Coronary artery (tissue), 2 donors: Measurements from ENCODE around the gene MXRA7.
"Not testable (repeated sequence)": the region's sequence is repeated elsewhere in the genome, so short reads cannot be mapped to it uniquely, and the experiment has no call there.

Experiments used
- DNase-seq: peaks from one replicate; pipeline ENCODE4 v3.0.0-alpha.2; 2017; ENCODE audit warnings: low spot score
- H3K27ac ChIP-seq, 2 donors: fragments of 200-600 bp; sonication (generic); one replicate each; pipeline ENCODE4 v1.5.1; 2016 to 2019
- H3K4me3 ChIP-seq: fragments of 200-600 bp; sonication (generic); 2 replicates; pipeline ENCODE4 v1.5.1; 2016; ENCODE audit warnings: mild to moderate bottlenecking, moderate library complexity
- TF ChIP-seq, protein P1 (sequence below): fragments of 200-600 bp; sonication (generic); IDR thresholded peaks from one replicate; pipeline ENCODE4 v1.5.1; 2019; ENCODE audit warnings: antibody characterized with exemption

Gene MXRA7

DNA sequence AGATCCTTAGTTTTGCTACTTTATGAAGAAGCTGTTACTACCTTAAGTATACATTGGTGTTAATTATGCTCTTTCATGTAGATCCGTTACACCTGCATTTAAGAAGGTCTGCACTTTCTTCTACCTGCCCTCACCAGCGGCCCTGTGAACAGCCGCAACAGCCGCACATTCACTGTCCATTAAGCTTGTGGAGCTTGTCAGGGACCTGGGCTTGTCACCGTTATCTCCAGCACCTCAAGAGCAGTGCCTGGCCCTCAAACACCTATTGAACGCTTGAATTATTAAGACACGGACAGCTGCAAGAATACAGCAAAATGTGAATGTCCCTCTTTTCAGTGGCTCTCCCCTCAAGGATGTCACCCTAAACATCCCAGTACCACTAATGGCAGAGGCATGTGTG, 3.0 kb upstream of the MXRA7 start:
- TF ChIP-seq, protein P1, sequence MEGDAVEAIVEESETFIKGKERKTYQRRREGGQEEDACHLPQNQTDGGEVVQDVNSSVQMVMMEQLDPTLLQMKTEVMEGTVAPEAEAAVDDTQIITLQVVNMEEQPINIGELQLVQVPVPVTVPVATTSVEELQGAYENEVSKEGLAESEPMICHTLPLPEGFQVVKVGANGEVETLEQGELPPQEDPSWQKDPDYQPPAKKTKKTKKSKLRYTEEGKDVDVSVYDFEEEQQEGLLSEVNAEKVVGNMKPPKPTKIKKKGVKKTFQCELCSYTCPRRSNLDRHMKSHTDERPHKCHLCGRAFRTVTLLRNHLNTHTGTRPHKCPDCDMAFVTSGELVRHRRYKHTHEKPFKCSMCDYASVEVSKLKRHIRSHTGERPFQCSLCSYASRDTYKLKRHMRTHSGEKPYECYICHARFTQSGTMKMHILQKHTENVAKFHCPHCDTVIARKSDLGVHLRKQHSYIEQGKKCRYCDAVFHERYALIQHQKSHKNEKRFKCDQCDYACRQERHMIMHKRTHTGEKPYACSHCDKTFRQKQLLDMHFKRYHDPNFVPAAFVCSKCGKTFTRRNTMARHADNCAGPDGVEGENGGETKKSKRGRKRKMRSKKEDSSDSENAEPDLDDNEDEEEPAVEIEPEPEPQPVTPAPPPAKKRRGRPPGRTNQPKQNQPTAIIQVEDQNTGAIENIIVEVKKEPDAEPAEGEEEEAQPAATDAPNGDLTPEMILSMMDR: no peak
- no peak for DNase-seq
- no peak overlapping the region for H3K4me3 ChIP-seq
- H3K27ac ChIP-seq: no peak overlapping the region

DNA sequence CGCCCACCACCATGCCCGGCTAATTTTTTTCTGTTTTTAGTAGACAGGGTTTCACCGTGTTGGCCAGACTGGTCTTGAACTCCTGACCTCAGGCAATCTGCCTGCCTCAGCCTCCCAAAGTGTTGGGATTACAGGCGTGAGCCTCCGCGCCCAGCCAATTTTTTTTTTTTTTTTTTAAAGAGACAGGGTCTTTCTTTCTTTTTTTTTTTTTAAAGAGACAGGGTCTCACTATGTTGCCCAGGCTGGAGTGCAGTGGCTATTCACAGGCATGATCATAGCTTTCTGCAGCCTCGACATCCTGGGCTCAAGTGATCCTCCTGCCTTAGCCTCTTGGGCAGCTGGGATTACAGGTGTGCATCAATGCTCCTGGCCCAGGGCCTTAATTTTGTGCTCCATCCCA, 1.6 kb upstream of the MXRA7 start:
- H3K27ac ChIP-seq, DNase-seq, H3K4me3 ChIP-seq: not testable (repeated sequence)

DNA sequence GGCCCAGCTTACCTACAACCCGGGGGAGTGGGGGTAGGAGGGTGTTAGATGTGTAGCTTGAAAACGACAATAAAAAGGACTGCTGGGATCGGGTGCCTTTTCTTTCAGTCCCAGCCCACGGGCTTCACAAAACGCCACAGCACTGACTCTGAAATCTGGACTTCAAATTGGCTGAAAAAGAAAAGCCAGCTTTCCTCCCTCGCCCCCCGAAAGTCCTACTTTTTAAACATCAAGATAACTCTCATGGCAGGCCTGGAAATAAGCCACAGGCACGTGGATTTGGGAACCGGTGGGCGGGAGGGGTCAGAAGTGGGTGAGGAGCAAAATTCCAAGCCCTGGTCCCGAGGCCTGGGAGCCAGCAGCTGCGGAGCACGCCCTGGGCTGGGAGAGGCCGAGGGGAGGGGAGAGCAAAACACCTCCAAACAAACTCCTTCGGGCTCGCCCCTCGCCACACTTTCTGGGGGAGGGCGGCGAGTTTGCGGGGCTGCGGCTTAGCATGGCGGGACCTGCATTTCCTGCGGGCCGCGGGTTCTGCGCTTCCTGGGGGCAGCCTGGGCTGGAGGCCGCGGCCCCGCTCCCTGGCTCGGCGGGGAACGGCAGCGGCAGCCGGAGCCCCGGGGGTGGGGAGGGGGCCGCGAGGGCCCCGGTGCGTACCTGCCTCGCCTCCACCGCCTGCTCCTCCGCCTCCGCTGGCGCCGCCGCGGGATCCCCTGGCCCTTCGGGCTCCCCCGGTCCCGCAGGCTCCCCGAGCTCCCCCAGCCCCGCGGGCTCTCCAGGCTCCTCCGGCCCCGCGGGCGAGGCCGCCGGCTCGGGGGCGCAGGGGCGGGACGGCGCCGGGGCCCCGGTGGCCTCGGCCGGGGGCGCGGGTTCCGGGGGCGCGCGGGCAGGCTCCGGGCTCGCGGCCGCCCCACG, 558 bp downstream of the MXRA7 start:
- Histone ChIP-seq H3K4me3 (peak overlapping the region; percentile 99), H3K27ac (peak overlapping the region; percentile 96 to 99)
- DNase-seq: not testable (repeated sequence)

DNA sequence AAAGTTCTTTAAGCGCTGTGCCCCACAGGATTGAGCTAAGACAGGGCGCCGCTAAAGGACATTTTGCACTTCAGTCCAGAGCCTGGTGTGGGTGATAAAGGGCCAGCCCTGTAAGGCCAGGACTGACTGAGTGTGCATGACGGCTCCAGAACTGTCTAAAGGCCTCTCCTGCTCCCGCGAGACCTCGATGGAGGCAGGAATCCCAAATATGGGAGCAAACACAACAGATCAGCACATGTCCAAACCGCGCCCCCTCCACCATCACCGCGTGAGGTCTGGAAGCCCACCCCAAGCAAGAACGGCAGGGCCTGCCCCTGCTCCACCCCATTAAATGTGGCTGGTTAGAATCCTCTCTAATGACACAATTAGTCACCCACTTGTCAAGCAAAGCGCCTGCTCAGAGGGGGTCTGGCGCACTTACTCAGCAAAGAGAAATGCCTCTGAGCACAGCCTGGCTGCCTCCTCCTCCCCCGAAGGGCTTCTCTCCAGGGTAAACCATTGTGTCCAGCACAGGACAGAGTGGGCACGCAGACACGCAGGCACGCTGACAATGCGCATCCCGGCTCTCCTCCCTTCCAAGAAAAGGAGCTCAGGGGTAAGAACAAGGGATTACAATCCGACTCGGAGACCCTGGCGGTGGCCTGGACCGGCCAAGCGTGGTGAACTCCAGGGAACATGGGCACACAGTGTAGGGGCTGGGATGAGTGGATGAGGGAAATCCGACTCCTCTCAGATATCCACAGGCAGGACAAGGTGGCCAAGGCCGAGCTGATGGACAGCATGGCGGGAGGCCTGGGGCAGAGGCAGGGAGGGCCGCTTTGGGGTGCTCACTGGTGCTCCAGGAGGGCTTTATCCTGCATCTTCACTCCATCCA, 1.5 kb downstream of the MXRA7 start:
- peak overlapping the region; percentile 99 for H3K4me3 ChIP-seq
- peak; percentile 96 for DNase-seq
- peak overlapping the region; percentile 96 to 99 for H3K27ac ChIP-seq
- TF ChIP-seq, protein P1: no peak

DNA sequence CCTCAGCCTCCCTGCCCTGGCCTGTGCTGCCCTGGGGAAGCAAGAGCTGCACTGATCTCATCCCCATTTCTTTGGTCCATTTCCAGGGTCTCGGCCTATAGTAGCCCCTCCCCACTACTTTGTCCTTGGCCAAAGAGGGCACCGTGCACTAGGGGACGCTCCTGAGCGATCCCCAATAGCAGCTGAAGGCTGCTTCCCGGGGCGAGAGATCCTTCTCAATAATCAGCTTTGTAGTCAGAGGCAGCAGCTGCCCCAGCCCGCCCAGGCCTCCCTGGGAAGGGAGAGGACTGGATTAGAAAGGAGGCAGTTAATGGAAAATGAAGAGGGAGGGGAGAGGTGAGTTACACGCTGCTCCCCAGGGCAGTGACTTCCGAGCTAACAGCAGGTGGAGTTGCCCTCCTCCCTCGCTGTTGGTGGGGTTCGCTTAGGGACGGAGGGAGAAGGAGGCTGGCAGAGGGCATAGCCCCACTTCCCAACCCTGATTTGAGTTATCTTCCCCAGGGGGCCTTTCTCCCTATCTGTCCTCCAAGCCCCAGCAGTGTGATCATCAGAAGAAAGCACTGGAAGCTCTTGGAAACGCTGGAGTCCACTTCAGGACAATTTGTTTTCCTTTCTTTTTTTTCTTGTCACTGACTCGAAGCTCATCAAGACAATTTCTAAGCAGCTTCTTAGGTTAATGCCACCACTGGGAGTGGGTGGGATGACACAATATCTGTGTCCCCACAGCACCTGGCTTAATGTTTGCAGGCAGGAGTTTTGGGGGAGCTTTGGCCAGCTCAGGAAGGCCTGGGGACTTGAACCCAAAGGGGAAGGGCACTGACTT, 2.6 kb downstream of the MXRA7 start:
- Histone ChIP-seq H3K4me3 (peak overlapping the region; percentile 99), H3K27ac (peak overlapping the region; percentile 96 to 99)
- TF ChIP-seq, protein P1: no peak
- no peak for DNase-seq

DNA sequence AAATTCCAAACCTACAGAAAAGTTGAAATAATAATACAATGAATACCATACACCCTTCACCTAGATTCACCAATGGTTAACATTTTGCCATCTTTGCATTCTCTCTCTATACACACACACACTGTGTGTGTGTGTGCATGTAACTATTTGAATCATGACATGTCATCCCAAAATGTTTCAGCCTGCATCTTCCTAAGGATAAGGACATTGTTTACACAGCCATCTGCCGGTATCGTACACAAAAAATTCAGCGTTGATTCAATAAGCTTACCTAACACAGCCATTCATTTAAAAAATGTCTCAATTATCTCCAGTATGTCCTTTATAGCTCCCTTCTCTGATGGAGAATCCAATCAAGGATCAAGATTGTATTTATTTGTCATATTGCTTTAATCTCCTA, 3.9 kb downstream of the MXRA7 start:
- Histone ChIP-seq H3K27ac (peak overlapping the region in 1 of 2 donors; percentile 42), H3K4me3 (no peak overlapping the region)
- TF ChIP-seq, protein P1: no peak
- DNase-seq: no peak

DNA sequence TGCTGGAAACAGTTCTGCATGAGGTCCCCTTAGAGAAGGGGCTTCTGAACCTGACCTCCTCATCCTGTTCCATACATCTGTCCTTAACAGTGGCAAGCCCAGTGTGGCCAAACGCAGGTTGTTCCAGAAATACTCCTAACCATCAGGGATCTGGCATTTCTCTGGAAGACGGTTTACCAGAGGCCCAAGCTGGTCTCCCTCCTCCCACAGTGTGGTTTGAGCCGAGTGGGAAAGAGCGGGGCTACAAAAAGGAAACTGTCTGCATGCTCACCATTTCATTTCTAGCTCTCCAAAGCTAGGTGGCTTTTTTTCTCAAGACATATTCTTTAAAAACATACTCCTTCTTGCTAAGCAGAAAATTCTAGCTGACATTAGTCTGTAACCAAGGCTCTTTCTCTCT, 6.0 kb downstream of the MXRA7 start:
- H3K27ac ChIP-seq: peak overlapping the region; percentile 37 to 40
- TF ChIP-seq, protein P1: no peak
- no peak overlapping the region for H3K4me3 ChIP-seq
- DNase-seq: no peak
